HCT116 (cell line): ENCODE results near the gene PNPLA5. TPM values are rescaled to one million over a fixed set of nuclear protein-coding genes. Genes with fewer than 3 reads are reported as not detected.

Experiments used
- ATAC-seq: fragments of 200-7000 bp; cut with Tn5 transposase; 2 replicates; pipeline ENCODE4 v1.9.1; 2020; ENCODE audit warnings: mild to moderate bottlenecking, moderate library complexity
- BruUV-seq: library from RNA; stranded (reverse); fragments of 400-500 nt; replicated peaks from 2 replicates; lab custom pipeline; 2021; lab: Mats Ljungman, UMichigan
- CTCF ChIA-PET: fragments of 300-600 bp; sonication (Branson Sonifier 250); formaldehyde crosslinking; loops from one replicate; lab custom pipeline; 2021; ENCODE audit warnings: antibody characterized with exemption; lab: Charles Lee
- POLR2A ChIA-PET: fragments of 300-600, 350-600 bp; sonication (Branson Sonifier 250); formaldehyde crosslinking; loops from one replicate; lab custom pipeline; 2021; ENCODE audit warnings: antibody characterized with exemption; lab: Charles Lee
- RAD21 ChIA-PET, 2 experiments: fragments of 300-600 bp; sonication (Branson Sonifier 250); formaldehyde crosslinking; loops; one replicate each; lab custom pipeline; 2023; ENCODE audit warnings: low total read pairs in 2 of 2; ENCODE audit not compliant: uncharacterized antibody in 2 of 2, unreplicated experiment in 2 of 2, low non-redundant PET in 1 of 2; lab: Charles Lee
- DNase-seq: peaks from one replicate; pipeline ENCODE4 v3.0.0-alpha.2; 2010; ENCODE audit warnings: low read depth, low spot score
- H2AFZ ChIP-seq: fragments of 200-600 bp; shearing (Covaris generic), sonication (generic); 2 replicates; pipeline ENCODE4 v1.6.1; 2017; ENCODE audit warnings: low read depth, mixed run types, mixed read lengths, antibody characterized with exemption, low read length; ENCODE audit not compliant: poor library complexity, severe bottlenecking
- H3K27ac ChIP-seq: 2 replicates; pipeline ENCODE4 v1.5.1; 2012; ENCODE audit warnings: low read depth, low read length
- H3K27me3 ChIP-seq: fragments of 200-600 bp; sonication (generic); 2 replicates; pipeline ENCODE4 v1.6.1; 2016; ENCODE audit warnings: mixed run types, low read length, mixed read lengths; ENCODE audit not compliant: insufficient read depth
- H3K36me3 ChIP-seq, 2 experiments: fragments of 200-500 bp in 1 of 2; fragments of 200-600 bp in 1 of 2; sonication (Bioruptor generic) in 1 of 2; sonication (generic) in 1 of 2; 2 replicates each; pipeline versions ENCODE4 v1.5.1 to v1.6.1; 2014 to 2016; ENCODE audit warnings: low read length in 2 of 2, inconsistent platforms in 1 of 2, mixed read lengths in 1 of 2, mixed run types in 1 of 2; ENCODE audit not compliant: insufficient read depth in 2 of 2, control insufficient read depth in 1 of 2
- H3K4me1 ChIP-seq, 2 experiments: fragments of 200-600 bp in 1 of 2; sonication (generic) in 1 of 2; 2 replicates each; pipeline versions ENCODE4 v1.5.1 to v1.6.1; 2012 to 2017; ENCODE audit warnings: low read length in 2 of 2, inconsistent platforms in 1 of 2, mild to moderate bottlenecking in 1 of 2, mixed read lengths in 1 of 2, mixed run types in 1 of 2, moderate library complexity in 1 of 2; ENCODE audit not compliant: insufficient read depth in 2 of 2, control insufficient read depth in 1 of 2
- H3K4me2 ChIP-seq: fragments of 200-600 bp; sonication (generic); 2 replicates; pipeline ENCODE4 v1.6.1; 2017; ENCODE audit warnings: mixed run types, low read length, mixed read lengths
- H3K4me3 ChIP-seq, 2 experiments: fragments of 200-600 bp in 1 of 2; sonication (generic) in 1 of 2; replicated peaks in 1 of 2; 2 replicates each; pipeline ENCODE4 v1.5.1; 2011 to 2016; ENCODE audit warnings: low read length in 2 of 2, control low read depth in 1 of 2, low read depth in 1 of 2, mild to moderate bottlenecking in 1 of 2, mixed read lengths in 1 of 2, mixed run types in 1 of 2
- H3K79me2 ChIP-seq: fragments of 200-600 bp; sonication (generic); 2 replicates; pipeline ENCODE4 v1.6.1; 2017; ENCODE audit warnings: mild to moderate bottlenecking, mixed run types, low read length, moderate library complexity, mixed read lengths; ENCODE audit not compliant: insufficient read depth
- H3K9ac ChIP-seq: fragments of 200-600 bp; sonication (generic); 2 replicates; pipeline ENCODE4 v1.6.1; 2016; ENCODE audit warnings: low read length, mixed read lengths
- H3K9me2 ChIP-seq: fragments of 200-600 bp; sonication (generic), shearing (Covaris generic); 2 replicates; pipeline ENCODE4 v1.6.1; 2017; ENCODE audit warnings: mixed run types, mild to moderate bottlenecking, moderate library complexity; ENCODE audit not compliant: insufficient read depth
- H3K9me3 ChIP-seq, 2 experiments: fragments of 200-500 bp in 1 of 2; fragments of 200-600 bp in 1 of 2; sonication (Bioruptor generic) in 1 of 2; sonication (generic) in 1 of 2; 2 replicates each; pipeline ENCODE4 v1.6.1; 2014 to 2017; ENCODE audit warnings: low read length in 2 of 2, mixed read lengths in 2 of 2, inconsistent platforms in 1 of 2, low read depth in 1 of 2, mild to moderate bottlenecking in 1 of 2, mixed run types in 1 of 2, moderate library complexity in 1 of 2; ENCODE audit not compliant: control insufficient read depth in 1 of 2, insufficient read depth in 1 of 2
- H4K20me1 ChIP-seq: fragments of 200-600 bp; sonication (generic), shearing (Covaris generic); 2 replicates; pipeline ENCODE4 v1.6.1; 2017; ENCODE audit warnings: mixed run types, mild to moderate bottlenecking, moderate library complexity; ENCODE audit not compliant: insufficient read depth
- CBX3 ChIP-seq: IDR thresholded peaks from 2 replicates; pipeline ENCODE4 v1.6.1; 2012; ENCODE audit warnings: low read depth
- CEBPB ChIP-seq: IDR thresholded peaks from 2 replicates; pipeline ENCODE4 v1.6.1; 2012; ENCODE audit warnings: low read depth
- CTCF ChIP-seq, 3 experiments: fragments of 200-600 bp in 1 of 3; sonication (generic) in 1 of 3; IDR thresholded peaks in 2 of 3; conservative IDR thresholded peaks in 1 of 3; 2 replicates each; pipeline ENCODE4 v1.5.1; 2012 to 2017; ENCODE audit warnings: low read depth in 2 of 3, low read length in 2 of 3, antibody characterized with exemption in 1 of 3, borderline replicate concordance in 1 of 3, control low read depth in 1 of 3, mild to moderate bottlenecking in 1 of 3, mixed read lengths in 1 of 3, mixed run types in 1 of 3, moderate library complexity in 1 of 3; ENCODE audit not compliant: insufficient read depth in 1 of 3
- ELF1 ChIP-seq: IDR thresholded peaks from 2 replicates; pipeline ENCODE4 v1.6.1; 2012; ENCODE audit warnings: low read depth, borderline replicate concordance
- FOSL1 ChIP-seq: IDR thresholded peaks from 2 replicates; pipeline ENCODE4 v1.6.1; 2012; ENCODE audit warnings: low read depth
- MAX ChIP-seq: IDR thresholded peaks from 2 replicates; pipeline ENCODE4 v1.6.1; 2012
- POLR2A ChIP-seq: IDR thresholded peaks from 2 replicates; pipeline ENCODE4 v1.7.0; 2011; ENCODE audit warnings: borderline replicate concordance; ENCODE audit not compliant: insufficient read depth, insufficient read length; ENCODE audit errors: extremely low read depth
- RAD21 ChIP-seq: IDR thresholded peaks from 2 replicates; pipeline ENCODE4 v1.6.1; 2012; ENCODE audit warnings: low read depth, mild to moderate bottlenecking
- SP1 ChIP-seq: IDR thresholded peaks from 2 replicates; pipeline ENCODE4 v1.6.1; 2012; ENCODE audit warnings: low read depth
- SRF ChIP-seq: IDR thresholded peaks from 2 replicates; pipeline ENCODE4 v1.6.1; 2012; ENCODE audit warnings: low read depth
- TCF7L2 ChIP-seq: IDR thresholded peaks from 2 replicates; pipeline ENCODE4 v1.7.0; 2011; ENCODE audit warnings: borderline replicate concordance, inconsistent platforms; ENCODE audit not compliant: insufficient read depth, insufficient read length; ENCODE audit errors: extremely low read depth
- YY1 ChIP-seq: IDR thresholded peaks from 2 replicates; pipeline ENCODE4 v1.6.1; 2011; ENCODE audit warnings: low read length, low read depth, moderate library complexity, mild to moderate bottlenecking; ENCODE audit not compliant: insufficient replicate concordance; ENCODE audit errors: extremely low read depth
- ZNF274 ChIP-seq: fragments of 200-500 bp; sonication (Bioruptor generic); IDR thresholded peaks from 2 replicates; pipeline ENCODE4 v1.6.1; 2014; ENCODE audit warnings: mild to moderate bottlenecking, low read depth, low read length, inconsistent platforms
- intact Hi-C: fragments of 100-400 bp; cut with micrococcal nuclease; formaldehyde crosslinking; loops from 2 replicates; pipeline ENCODE4 v1.10.0; 2022
- total RNA-seq: library from RNA; stranded (reverse); gene quantifications from one replicate; pipeline ENCODE4 v1.2.1, GENCODE V29; 2021; ENCODE audit not compliant: unreplicated experiment
- TF ChIP-seq, protein P1 (sequence below): IDR thresholded peaks from 2 replicates; pipeline ENCODE4 v1.6.1; 2012; ENCODE audit warnings: low read depth

PNPLA5 gene
- total RNA-seq, 1 experiment from 2014 or later = 2.9 TPM

DNA sequence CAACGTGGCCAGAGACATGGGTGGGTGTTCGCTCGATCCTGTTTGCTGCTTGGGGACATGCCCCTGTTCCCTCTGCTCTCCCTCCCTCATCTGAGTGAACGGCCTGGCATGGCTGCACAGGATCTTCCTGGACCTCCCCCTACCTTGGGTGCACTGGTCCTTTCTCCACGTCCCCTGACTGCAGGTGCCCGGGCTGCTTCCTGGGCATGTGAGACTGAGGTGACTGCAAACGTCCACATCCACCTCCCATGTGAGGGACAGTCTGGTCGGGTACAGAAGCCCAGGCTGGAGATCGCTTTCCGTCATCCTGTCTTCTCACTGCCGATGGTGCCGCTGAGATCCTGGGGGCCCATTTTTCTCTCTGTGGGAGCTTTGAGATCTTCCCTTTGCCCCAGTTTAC is 41.3 kb downstream of the PNPLA5 start:
- H3K79me2 ChIP-seq = peaks cover 66% of the 10 kb centered on the region
- ChIA-PET RAD21 (no interaction called here), POLR2A (no interaction called here), CTCF (no interaction called here)
- H2AFZ ChIP-seq = no peak overlapping the region
- no peaks in the 10 kb centered on the region for H4K20me1 ChIP-seq
- H3K9me3 ChIP-seq = no peaks in the 10 kb centered on the region
- H3K4me3 ChIP-seq = no peak overlapping the region
- H3K9ac ChIP-seq = no peak overlapping the region
- peaks cover 0 to 6% of the 10 kb centered on the region in 2 experiments; a peak in 1 of 4 replicates for H3K4me1 ChIP-seq
- no peak overlapping the region for H3K4me2 ChIP-seq
- H3K36me3 ChIP-seq = no peaks in the 10 kb centered on the region
- no peak for TF ChIP-seq MAX
- H3K9me2 ChIP-seq = no peaks in the 10 kb centered on the region
- H3K27ac ChIP-seq = no peak overlapping the region
- intact Hi-C loops = no loop called here
- no TSS peak for BruUV-seq
- ATAC-seq (no peak), DNase-seq (no peak)
- peaks cover 5% of the 10 kb centered on the region; the same call in 1 of the 2 replicates for H3K27me3 ChIP-seq

DNA sequence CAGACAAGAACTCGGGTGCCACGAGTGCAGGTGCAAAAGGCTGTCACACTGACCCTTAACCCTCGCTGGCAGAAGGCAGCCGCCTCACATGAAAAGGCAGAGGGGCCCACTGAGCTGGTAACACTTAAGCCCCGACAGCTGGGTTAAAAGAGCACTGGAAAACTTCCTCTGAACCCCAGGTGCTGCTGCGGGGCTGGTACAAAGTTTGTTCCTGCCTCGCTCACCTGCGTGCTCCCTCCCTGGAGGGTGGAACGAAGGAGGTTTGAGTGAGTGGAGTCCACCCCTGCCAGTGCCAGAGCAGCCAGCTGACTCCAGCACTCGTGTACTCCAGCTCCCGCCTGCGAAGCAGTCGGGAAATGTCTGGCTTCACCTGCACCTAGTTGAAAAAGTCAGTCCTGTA is 42.1 kb downstream of the PNPLA5 start:
- ChIA-PET POLR2A (no interaction called here), RAD21 (no interaction called here), CTCF (no interaction called here)
- Histone ChIP-seq H2AFZ (no peak overlapping the region), H3K4me1 (peaks cover 0 to 3% of the 10 kb centered on the region in 2 experiments; a peak in 1 of 4 replicates), H3K27ac (no peak overlapping the region), H3K4me2 (no peak overlapping the region), H4K20me1 (no peaks in the 10 kb centered on the region), H3K4me3 (no peak overlapping the region), H3K36me3 (no peaks in the 10 kb centered on the region), H3K9ac (no peak overlapping the region), H3K9me3 (no peaks in the 10 kb centered on the region), H3K9me2 (no peaks in the 10 kb centered on the region), H3K27me3 (peaks cover 5% of the 10 kb centered on the region; the same call in 1 of the 2 replicates), H3K79me2 (peaks cover 58% of the 10 kb centered on the region)
- TF ChIP-seq SRF = no peak
- no peak for TF ChIP-seq MAX
- TF ChIP-seq, protein P1, sequence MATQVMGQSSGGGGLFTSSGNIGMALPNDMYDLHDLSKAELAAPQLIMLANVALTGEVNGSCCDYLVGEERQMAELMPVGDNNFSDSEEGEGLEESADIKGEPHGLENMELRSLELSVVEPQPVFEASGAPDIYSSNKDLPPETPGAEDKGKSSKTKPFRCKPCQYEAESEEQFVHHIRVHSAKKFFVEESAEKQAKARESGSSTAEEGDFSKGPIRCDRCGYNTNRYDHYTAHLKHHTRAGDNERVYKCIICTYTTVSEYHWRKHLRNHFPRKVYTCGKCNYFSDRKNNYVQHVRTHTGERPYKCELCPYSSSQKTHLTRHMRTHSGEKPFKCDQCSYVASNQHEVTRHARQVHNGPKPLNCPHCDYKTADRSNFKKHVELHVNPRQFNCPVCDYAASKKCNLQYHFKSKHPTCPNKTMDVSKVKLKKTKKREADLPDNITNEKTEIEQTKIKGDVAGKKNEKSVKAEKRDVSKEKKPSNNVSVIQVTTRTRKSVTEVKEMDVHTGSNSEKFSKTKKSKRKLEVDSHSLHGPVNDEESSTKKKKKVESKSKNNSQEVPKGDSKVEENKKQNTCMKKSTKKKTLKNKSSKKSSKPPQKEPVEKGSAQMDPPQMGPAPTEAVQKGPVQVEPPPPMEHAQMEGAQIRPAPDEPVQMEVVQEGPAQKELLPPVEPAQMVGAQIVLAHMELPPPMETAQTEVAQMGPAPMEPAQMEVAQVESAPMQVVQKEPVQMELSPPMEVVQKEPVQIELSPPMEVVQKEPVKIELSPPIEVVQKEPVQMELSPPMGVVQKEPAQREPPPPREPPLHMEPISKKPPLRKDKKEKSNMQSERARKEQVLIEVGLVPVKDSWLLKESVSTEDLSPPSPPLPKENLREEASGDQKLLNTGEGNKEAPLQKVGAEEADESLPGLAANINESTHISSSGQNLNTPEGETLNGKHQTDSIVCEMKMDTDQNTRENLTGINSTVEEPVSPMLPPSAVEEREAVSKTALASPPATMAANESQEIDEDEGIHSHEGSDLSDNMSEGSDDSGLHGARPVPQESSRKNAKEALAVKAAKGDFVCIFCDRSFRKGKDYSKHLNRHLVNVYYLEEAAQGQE = no peak
- no peak for TF ChIP-seq SP1
- TF ChIP-seq FOSL1 = no peak
- no peak for TF ChIP-seq TCF7L2
- TF ChIP-seq CEBPB = no peak
- TF ChIP-seq ELF1 = no peak
- no peak for TF ChIP-seq CTCF (IDR thresholded peaks at IDR 0.05 in 2 of 3, conservative IDR thresholded peaks at IDR 0.05 in 1 of 3; ENCODE audit: borderline replicate concordance in 1 of 3, insufficient read depth in 1 of 3, low read depth in 2 of 3, low read length in 2 of 3)
- no peak for TF ChIP-seq RAD21
- TF ChIP-seq YY1 = no peak
- TF ChIP-seq POLR2A = no peak
- no peak for TF ChIP-seq ZNF274
- no peak for TF ChIP-seq CBX3
- intact Hi-C loops = no loop called here
- BruUV-seq = no TSS peak
- DNase-seq (no peak), ATAC-seq (no peak)
